Activated naive CD8-positive, alpha-beta T cell treated with anti-CD3 and anti-CD28 coated beads, Interleukin-2, amount 10 ng/mL, durations not matched to agents 7 days and 5 days (primary cell): ENCODE results near the gene SLC7A11. TPM values are rescaled to one million over a fixed set of nuclear protein-coding genes. Genes with fewer than 3 reads are reported as not detected.
A peak's percentile ranks its signal among the peaks of the same experiment; 100 is the strongest.

Experiments used
- ATAC-seq: fragments of 150-1000 bp; cut with Tn5 transposase; one replicate; pipeline ENCODE4 v1.10.0; 2021; ENCODE audit warnings: low read depth, moderate library complexity
- POLR2A ChIA-PET: fragments of 350-600 bp; sonication (Branson Sonifier 250); formaldehyde crosslinking; loops from one replicate; lab custom pipeline; 2021; ENCODE audit warnings: antibody characterized with exemption; lab: Charles Lee
- DNase-seq: peaks from one replicate; pipeline ENCODE4 v3.0.0; 2021
- H3K27ac Mint-ChIP-seq: one replicate; pipeline ENCODE4 v1.8.0; 2022; ENCODE audit warnings: mild to moderate bottlenecking, mixed read lengths
- H3K27me3 Mint-ChIP-seq: one replicate; pipeline ENCODE4 v1.8.0; 2022; ENCODE audit warnings: mild to moderate bottlenecking, moderate library complexity, mixed read lengths
- H3K36me3 Mint-ChIP-seq: one replicate; pipeline ENCODE4 v1.8.0; 2021; ENCODE audit warnings: mild to moderate bottlenecking, mixed read lengths
- H3K4me1 Mint-ChIP-seq: one replicate; pipeline ENCODE4 v1.8.0; 2021; ENCODE audit warnings: mixed read lengths
- H3K4me3 Mint-ChIP-seq: one replicate; pipeline ENCODE4 v1.8.0; 2022; ENCODE audit warnings: mild to moderate bottlenecking, moderate library complexity, mixed read lengths
- H3K9me3 Mint-ChIP-seq: one replicate; pipeline ENCODE4 v1.8.0; 2021; ENCODE audit warnings: mixed read lengths
- total RNA-seq, 2 experiments: library from RNA; stranded (reverse); gene quantifications; one replicate each; pipeline ENCODE4 v1.2.3, GENCODE V29; 2021

Gene SLC7A11
- total RNA-seq, result 1 to 10 TPM; 1.3 to 1.5 TPM

GRCh38 chr4:138242076-138242833 is at the start of gene SLC7A11:
Gene SLC7A11, minus strand, starts transcription at chr4:138242349. Its CDS starts 280 bp downstream, at chr4:138242069.
- Mint-ChIP-seq H3K36me3 (peaks cover 2% of the 10 kb centered on the region), H3K27ac (peak within 1 kb of the TSS; percentile 98), H3K4me1 (peaks cover 22% of the 10 kb centered on the region), H3K4me3 (peak within 1 kb of the TSS; percentile 90), H3K27me3 (peaks cover 3% of the 10 kb centered on the region), H3K9me3 (no peaks in the 10 kb centered on the region)
- POLR2A ChIA-PET, result interaction anchor here (0.9 to 1.9 kb wide), 2 partner anchors 8 to 14 kb away, joined by 4 to 5 read pairs; no protein-coding TSS in a partner anchor
- DNase-seq (peak; percentile 48), ATAC-seq (peak; percentile 96)

- Mint-ChIP-seq H3K4me3 (no peak overlapping the region), H3K4me1 (no peaks in the 10 kb centered on the region), H3K27me3 (no peaks in the 10 kb centered on the region), H3K9me3 (no peaks in the 10 kb centered on the region), H3K27ac (no peak overlapping the region), H3K36me3 (no peaks in the 10 kb centered on the region)
- DNase-seq, result no peak
- POLR2A ChIA-PET, result no interaction called here
- ATAC-seq, result no peak
These were observed 49.3 kb upstream of the SLC7A11 start for GRCh38 chr4:138291431-138291830.

GRCh38 chr4:138290805-138291204 is 48.7 kb upstream of the SLC7A11 start:
- DNase-seq, result no peak
- Mint-ChIP-seq H3K4me1 (no peaks in the 10 kb centered on the region), H3K27ac (no peak overlapping the region), H3K36me3 (no peaks in the 10 kb centered on the region), H3K4me3 (no peak overlapping the region), H3K27me3 (no peaks in the 10 kb centered on the region), H3K9me3 (no peaks in the 10 kb centered on the region)
- POLR2A ChIA-PET, result no interaction called here
- no peak for ATAC-seq

GRCh38 chr4:138279286-138279685 is 37.1 kb upstream of the SLC7A11 start:
- DNase-seq (no peak), ATAC-seq (no peak)
- no peaks in the 10 kb centered on the region for H3K36me3 Mint-ChIP-seq
- POLR2A ChIA-PET, result no interaction called here
- peaks cover 2% of the 10 kb centered on the region for H3K27me3 Mint-ChIP-seq
- no peaks in the 10 kb centered on the region for H3K4me1 Mint-ChIP-seq
- H3K9me3 Mint-ChIP-seq, result no peaks in the 10 kb centered on the region
- no peak overlapping the region for H3K4me3 Mint-ChIP-seq
- H3K27ac Mint-ChIP-seq, result no peak overlapping the region

- POLR2A ChIA-PET, result no interaction called here
- Mint-ChIP-seq H3K4me1 (no peaks in the 10 kb centered on the region), H3K9me3 (no peaks in the 10 kb centered on the region)
These were observed 35.0 kb upstream of the SLC7A11 start for GRCh38 chr4:138277133-138277532.

GRCh38 chr4:138275963-138276621 is 33.9 kb upstream of the SLC7A11 start:
- H3K27me3 Mint-ChIP-seq, result peaks cover 7% of the 10 kb centered on the region
- ATAC-seq (no peak), DNase-seq (no peak)
- no peak overlapping the region for H3K4me3 Mint-ChIP-seq
- no peaks in the 10 kb centered on the region for H3K36me3 Mint-ChIP-seq
- H3K4me1 Mint-ChIP-seq, result no peaks in the 10 kb centered on the region
- no peaks in the 10 kb centered on the region for H3K9me3 Mint-ChIP-seq
- POLR2A ChIA-PET, result no interaction called here
- H3K27ac Mint-ChIP-seq, result no peak overlapping the region

More at GRCh38 chr4:138277133-138277532, 35.0 kb upstream of the SLC7A11 start:
- no peak overlapping the region for H3K4me3 Mint-ChIP-seq
- H3K27ac Mint-ChIP-seq, result no peak overlapping the region
- no peak for ATAC-seq
- H3K36me3 Mint-ChIP-seq, result no peaks in the 10 kb centered on the region
- no peak for DNase-seq
- peaks cover under 1% of the 10 kb centered on the region for H3K27me3 Mint-ChIP-seq

GRCh38 chr4:138275216-138275615 is 33.1 kb upstream of the SLC7A11 start:
- peaks cover 7% of the 10 kb centered on the region for H3K27me3 Mint-ChIP-seq
- no peaks in the 10 kb centered on the region for H3K4me1 Mint-ChIP-seq
- H3K4me3 Mint-ChIP-seq, result no peak overlapping the region
- no peaks in the 10 kb centered on the region for H3K9me3 Mint-ChIP-seq
- ATAC-seq, result no peak
- H3K27ac Mint-ChIP-seq, result no peak overlapping the region
- H3K36me3 Mint-ChIP-seq, result no peaks in the 10 kb centered on the region
- POLR2A ChIA-PET, result no interaction called here
- DNase-seq, result no peak

- Mint-ChIP-seq H3K4me1 (no peaks in the 10 kb centered on the region), H3K4me3 (no peak overlapping the region), H3K9me3 (no peaks in the 10 kb centered on the region), H3K36me3 (no peaks in the 10 kb centered on the region), H3K27me3 (peaks cover 12% of the 10 kb centered on the region), H3K27ac (no peak overlapping the region)
- no peak for DNase-seq
- POLR2A ChIA-PET, result no interaction called here
- no peak for ATAC-seq
These were observed 27.0 kb upstream of the SLC7A11 start for GRCh38 chr4:138269175-138269574.

- POLR2A ChIA-PET, result no interaction called here
- Mint-ChIP-seq H3K4me1 (no peaks in the 10 kb centered on the region), H3K9me3 (no peaks in the 10 kb centered on the region), H3K4me3 (no peak overlapping the region), H3K27me3 (peaks cover 15% of the 10 kb centered on the region), H3K27ac (no peak overlapping the region), H3K36me3 (no peaks in the 10 kb centered on the region)
- DNase-seq (no peak), ATAC-seq (no peak)
These were observed 25.7 kb upstream of the SLC7A11 start for GRCh38 chr4:138267835-138268234.

GRCh38 chr4:138266948-138267347 is 24.8 kb upstream of the SLC7A11 start:
- no peaks in the 10 kb centered on the region for H3K36me3 Mint-ChIP-seq
- POLR2A ChIA-PET, result no interaction called here
- H3K4me3 Mint-ChIP-seq, result no peak overlapping the region
- no peaks in the 10 kb centered on the region for H3K9me3 Mint-ChIP-seq
- no peak for DNase-seq
- no peak overlapping the region for H3K27ac Mint-ChIP-seq
- H3K4me1 Mint-ChIP-seq, result no peaks in the 10 kb centered on the region
- no peak for ATAC-seq
- H3K27me3 Mint-ChIP-seq, result peaks cover 19% of the 10 kb centered on the region

- no peak overlapping the region for H3K27ac Mint-ChIP-seq
- H3K4me1 Mint-ChIP-seq, result no peaks in the 10 kb centered on the region
These were observed 21.2 kb upstream of the SLC7A11 start for GRCh38 chr4:138263247-138263816.

GRCh38 chr4:138262469-138262868 is 20.3 kb upstream of the SLC7A11 start:
- POLR2A ChIA-PET, result no interaction called here
- no peak for ATAC-seq
- DNase-seq, result no peak
- no peak overlapping the region for H3K27ac Mint-ChIP-seq
- peaks cover 25% of the 10 kb centered on the region for H3K27me3 Mint-ChIP-seq
- no peaks in the 10 kb centered on the region for H3K4me1 Mint-ChIP-seq
- H3K4me3 Mint-ChIP-seq, result no peak overlapping the region
- H3K36me3 Mint-ChIP-seq, result no peaks in the 10 kb centered on the region
- H3K9me3 Mint-ChIP-seq, result no peaks in the 10 kb centered on the region

More at GRCh38 chr4:138263247-138263816, 21.2 kb upstream of the SLC7A11 start:
- no peak for ATAC-seq
- no peak overlapping the region for H3K4me3 Mint-ChIP-seq
- POLR2A ChIA-PET, result no interaction called here
- H3K9me3 Mint-ChIP-seq, result no peaks in the 10 kb centered on the region
- DNase-seq, result no peak
- H3K27me3 Mint-ChIP-seq, result peaks cover 17% of the 10 kb centered on the region
- H3K36me3 Mint-ChIP-seq, result no peaks in the 10 kb centered on the region

GRCh38 chr4:138262030-138262429 is 19.9 kb upstream of the SLC7A11 start:
- POLR2A ChIA-PET, result no interaction called here
- Mint-ChIP-seq H3K9me3 (no peaks in the 10 kb centered on the region), H3K4me3 (no peak overlapping the region), H3K27me3 (peaks cover 26% of the 10 kb centered on the region), H3K36me3 (no peaks in the 10 kb centered on the region), H3K27ac (no peak overlapping the region), H3K4me1 (no peaks in the 10 kb centered on the region)
- ATAC-seq (no peak), DNase-seq (no peak)

GRCh38 chr4:138259824-138260223 is 17.7 kb upstream of the SLC7A11 start:
- ATAC-seq, result no peak

More at GRCh38 chr4:138259824-138260223, 17.7 kb upstream of the SLC7A11 start:
- Mint-ChIP-seq H3K4me3 (no peak overlapping the region), H3K27ac (no peak overlapping the region), H3K9me3 (no peaks in the 10 kb centered on the region), H3K36me3 (no peaks in the 10 kb centered on the region), H3K27me3 (peaks cover 29% of the 10 kb centered on the region), H3K4me1 (peaks cover 3% of the 10 kb centered on the region)
- POLR2A ChIA-PET, result no interaction called here
- no peak for DNase-seq
